Measurements from ENCODE around the gene MAP3K2.

DNA sequence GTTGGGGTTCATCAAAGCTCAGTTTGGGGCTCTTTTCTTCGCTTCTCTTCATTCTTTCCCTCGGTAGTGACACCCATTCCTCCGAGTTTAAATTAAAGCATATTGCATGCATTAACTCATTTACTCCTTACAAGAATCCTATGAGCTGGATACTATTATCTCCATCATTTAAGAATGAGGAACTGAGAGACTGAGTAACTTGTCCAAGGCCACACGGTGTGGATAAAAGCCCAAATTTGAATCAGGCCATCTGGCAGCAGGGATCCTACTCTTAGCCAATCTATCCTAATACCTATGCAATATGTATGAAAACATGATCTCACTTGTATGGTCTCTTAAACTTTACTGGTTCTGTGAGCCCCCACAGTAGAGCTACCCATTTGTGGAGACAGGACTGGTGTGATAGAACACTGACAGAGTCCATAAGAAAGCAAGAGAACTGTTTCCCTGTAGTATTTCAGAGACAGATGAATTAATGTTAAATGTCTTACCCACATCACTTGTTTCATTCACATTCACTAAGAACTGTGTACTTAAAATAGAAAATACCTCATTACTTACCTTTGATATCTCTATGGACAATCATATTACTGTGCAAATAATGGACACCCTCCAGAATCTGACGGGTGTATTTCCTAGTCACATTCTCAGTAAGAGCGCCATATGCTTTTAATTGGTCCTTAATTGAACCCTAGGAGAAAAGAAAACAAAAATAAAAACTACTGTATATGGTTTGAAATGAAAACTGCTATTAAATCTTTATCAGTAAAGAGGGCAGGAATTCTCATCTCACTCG is 73.4 kb downstream of the MAP3K2 start:
- TF ChIP-seq CTCF (IDR thresholded peaks at IDR 0.05) (no peak), POLR2A (IDR thresholded peaks at IDR 0.05) (no peak)
